Endodermal cell (in vitro differentiated cells): Measurements from ENCODE around the gene TRIM9. TPM values are rescaled to one million over a fixed set of nuclear protein-coding genes. Genes with fewer than 3 reads are reported as not detected.

Experiments
- DNase-seq: peaks from one replicate; pipeline ENCODE4 v3.0.0-alpha.2; 2017
- H3K27ac ChIP-seq: 2 replicates; pipeline ENCODE4 v1.5.1; 2013; ENCODE audit warnings: mild to moderate bottlenecking, low read depth, low read length, moderate library complexity
- H3K27me3 ChIP-seq: 2 replicates; pipeline ENCODE4 v1.6.1; 2013; ENCODE audit warnings: mild to moderate bottlenecking, low read length, moderate library complexity; ENCODE audit not compliant: insufficient read depth, control insufficient read depth, poor library complexity, severe bottlenecking
- H3K36me3 ChIP-seq: 2 replicates; pipeline ENCODE4 v1.7.0; 2013; ENCODE audit warnings: mild to moderate bottlenecking, low read length, moderate library complexity; ENCODE audit not compliant: control insufficient read depth, insufficient read depth
- H3K4me1 ChIP-seq: one replicate; pipeline ENCODE4 v1.7.0; 2013; ENCODE audit warnings: low read length; ENCODE audit not compliant: control insufficient read depth, insufficient read depth
- H3K4me3 ChIP-seq: 2 replicates; pipeline ENCODE4 v1.5.1; 2013; ENCODE audit warnings: mild to moderate bottlenecking, low read length, moderate library complexity
- H3K9ac ChIP-seq: 2 replicates; pipeline ENCODE4 v1.6.1; 2013; ENCODE audit warnings: mild to moderate bottlenecking, low read length, moderate library complexity; ENCODE audit not compliant: poor library complexity, severe bottlenecking; ENCODE audit errors: extremely low read depth
- H3K9me3 ChIP-seq: 2 replicates; pipeline ENCODE4 v1.6.1; 2013; ENCODE audit warnings: mild to moderate bottlenecking, low read length, moderate library complexity; ENCODE audit not compliant: control insufficient read depth
- H3K27ac Mint-ChIP-seq: 2 replicates; pipeline ENCODE4 v1.8.0; 2020; ENCODE audit warnings: mixed read lengths
- H3K27me3 Mint-ChIP-seq: 2 replicates; pipeline ENCODE4 v1.8.0; 2021; ENCODE audit warnings: mild to moderate bottlenecking, mixed read lengths; ENCODE audit not compliant: insufficient read depth
- H3K36me3 Mint-ChIP-seq: 2 replicates; pipeline ENCODE4 v1.8.0; 2020; ENCODE audit warnings: low read depth, mixed read lengths
- H3K4me1 Mint-ChIP-seq: 2 replicates; pipeline ENCODE4 v1.8.0; 2020; ENCODE audit warnings: mixed read lengths
- H3K4me3 Mint-ChIP-seq: 2 replicates; pipeline ENCODE4 v1.8.0; 2020; ENCODE audit warnings: mild to moderate bottlenecking, moderate library complexity, mixed read lengths
- H3K9me3 Mint-ChIP-seq: 2 replicates; pipeline ENCODE4 v1.8.0; 2020; ENCODE audit warnings: mild to moderate bottlenecking, mixed read lengths
- WGBS, 2 experiments: methylation state at CpG; one replicate each; pipeline versions ENCODE4 v1.1.5 to v1.1.7; 2013; ENCODE audit warnings: missing lambda C conversion rate in 2 of 2, mixed read lengths in 1 of 2; ENCODE audit not compliant: insufficient coverage in 1 of 2, insufficient read length in 1 of 2; 5-methylcytosine and 5-hydroxymethylcytosine counted together
- total RNA-seq, 2 donors: library from RNA; stranded (reverse); fragmentation: NEBNext Ultra II Directional in 1 of 2; extraction: Animal tissue kit (Norgen Biotek cat#: 25700) in 1 of 2; gene quantifications; 2 replicates in 1 of 2; 3 replicates in 1 of 2; pipeline ENCODE4 v1.2.1, GENCODE V29; 2021
- TF ChIP-seq, protein P1 (sequence below): fragments of 200-600 bp; sonication (generic); conservative IDR thresholded peaks from 2 replicates; pipeline ENCODE4 v1.5.0; 2021; ENCODE audit warnings: antibody characterized with exemption, mild to moderate bottlenecking

The TRIM9 gene
- total RNA-seq, 2 donors from 2014 or later = 0.81 to 0.82 TPM

DNA sequence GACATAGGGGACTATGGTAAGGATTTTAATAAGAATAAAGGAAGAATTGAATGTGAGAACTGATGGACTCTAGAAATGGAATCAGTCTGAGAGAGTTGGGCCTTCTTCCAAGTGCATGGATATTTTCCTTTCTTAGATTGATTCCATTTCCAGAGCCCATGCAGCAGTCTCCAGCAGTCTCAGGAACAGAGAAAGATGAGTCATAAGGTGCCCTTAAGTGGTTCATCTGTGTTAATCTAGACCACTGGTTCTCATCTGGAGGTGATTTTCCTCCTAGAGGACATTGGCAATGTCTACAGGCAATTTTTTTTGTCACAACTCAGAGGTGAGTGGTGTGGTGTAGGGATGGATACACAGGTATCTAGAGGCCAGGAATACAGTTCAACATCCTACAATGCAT, 25.9 kb downstream of the TRIM9 start:
- H3K27ac Mint-ChIP-seq = no peak overlapping the region
- peaks cover 3% of the 10 kb centered on the region for H3K9me3 Mint-ChIP-seq
- Histone ChIP-seq H3K27ac (no peak overlapping the region), H3K9me3 (no peaks in the 10 kb centered on the region), H3K4me1 (no peaks in the 10 kb centered on the region), H3K27me3 (no peaks in the 10 kb centered on the region), H3K36me3 (no peaks in the 10 kb centered on the region), H3K9ac (no peak overlapping the region), H3K4me3 (no peak overlapping the region)
- TF ChIP-seq, protein P1, sequence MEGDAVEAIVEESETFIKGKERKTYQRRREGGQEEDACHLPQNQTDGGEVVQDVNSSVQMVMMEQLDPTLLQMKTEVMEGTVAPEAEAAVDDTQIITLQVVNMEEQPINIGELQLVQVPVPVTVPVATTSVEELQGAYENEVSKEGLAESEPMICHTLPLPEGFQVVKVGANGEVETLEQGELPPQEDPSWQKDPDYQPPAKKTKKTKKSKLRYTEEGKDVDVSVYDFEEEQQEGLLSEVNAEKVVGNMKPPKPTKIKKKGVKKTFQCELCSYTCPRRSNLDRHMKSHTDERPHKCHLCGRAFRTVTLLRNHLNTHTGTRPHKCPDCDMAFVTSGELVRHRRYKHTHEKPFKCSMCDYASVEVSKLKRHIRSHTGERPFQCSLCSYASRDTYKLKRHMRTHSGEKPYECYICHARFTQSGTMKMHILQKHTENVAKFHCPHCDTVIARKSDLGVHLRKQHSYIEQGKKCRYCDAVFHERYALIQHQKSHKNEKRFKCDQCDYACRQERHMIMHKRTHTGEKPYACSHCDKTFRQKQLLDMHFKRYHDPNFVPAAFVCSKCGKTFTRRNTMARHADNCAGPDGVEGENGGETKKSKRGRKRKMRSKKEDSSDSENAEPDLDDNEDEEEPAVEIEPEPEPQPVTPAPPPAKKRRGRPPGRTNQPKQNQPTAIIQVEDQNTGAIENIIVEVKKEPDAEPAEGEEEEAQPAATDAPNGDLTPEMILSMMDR = no peak
- DNase-seq = no peak
- H3K4me1 Mint-ChIP-seq = peaks cover 3% of the 10 kb centered on the region
- no peak overlapping the region for H3K4me3 Mint-ChIP-seq
- no peaks in the 10 kb centered on the region for H3K36me3 Mint-ChIP-seq
- H3K27me3 Mint-ChIP-seq = peaks cover 5% of the 10 kb centered on the region

DNA sequence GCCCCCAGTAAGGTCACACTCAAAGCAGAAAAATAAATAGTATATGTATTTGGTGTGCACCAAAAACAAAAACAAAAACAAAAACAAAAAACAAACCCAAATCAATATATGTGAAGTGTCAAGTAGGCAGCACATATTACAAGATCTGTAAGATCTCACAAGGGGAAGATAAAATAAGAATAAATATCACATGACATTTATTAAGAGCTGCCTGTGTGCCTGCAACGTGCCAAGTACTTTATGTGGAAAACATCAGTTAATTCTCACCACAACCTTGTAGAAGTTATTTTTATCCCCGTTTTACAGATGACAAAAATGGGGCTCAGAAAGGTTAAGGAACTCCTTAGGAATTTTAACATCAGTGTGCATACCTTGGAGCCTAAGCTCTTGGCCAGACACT, 26.6 kb downstream of the TRIM9 start:
- Mint-ChIP-seq H3K4me1 (peaks cover 3% of the 10 kb centered on the region), H3K9me3 (peaks cover 3% of the 10 kb centered on the region), H3K27me3 (peaks cover 1% of the 10 kb centered on the region), H3K4me3 (no peak overlapping the region), H3K27ac (no peak overlapping the region), H3K36me3 (no peaks in the 10 kb centered on the region)
- no peak overlapping the region for H3K9ac ChIP-seq
- H3K27me3 ChIP-seq = no peaks in the 10 kb centered on the region
- no peaks in the 10 kb centered on the region for H3K36me3 ChIP-seq
- WGBS, 2 experiments = 80 to 93% methylated on average over 1 to 2 of the region's 2 CpGs
- DNase-seq = no peak
- TF ChIP-seq, protein P1 = no peak
- no peaks in the 10 kb centered on the region for H3K4me1 ChIP-seq
- no peak overlapping the region for H3K4me3 ChIP-seq
- H3K27ac ChIP-seq = no peak overlapping the region
- no peaks in the 10 kb centered on the region for H3K9me3 ChIP-seq

DNA sequence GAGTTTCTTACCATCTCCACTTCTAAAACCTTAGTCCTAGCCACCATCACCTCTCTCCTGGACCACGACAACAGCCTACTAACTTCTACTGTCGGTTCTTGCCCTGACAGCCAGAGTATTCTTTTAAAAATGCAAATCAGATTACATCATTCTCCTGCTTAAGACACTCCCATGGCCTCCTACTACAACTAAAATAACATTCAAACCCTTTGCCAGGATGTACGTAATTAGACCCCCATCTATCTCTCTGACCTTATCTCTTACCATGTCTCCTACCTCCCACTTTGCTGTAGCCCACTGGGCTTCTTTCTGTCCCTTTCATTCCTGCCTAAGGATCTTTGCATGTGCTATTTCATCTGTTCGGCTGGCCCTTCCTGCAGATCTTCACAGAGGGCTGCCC, 27.6 kb downstream of the TRIM9 start:
- no peaks in the 10 kb centered on the region for H3K4me1 ChIP-seq
- Mint-ChIP-seq H3K4me3 (no peak overlapping the region), H3K9me3 (peaks cover 3% of the 10 kb centered on the region), H3K27ac (no peak overlapping the region), H3K27me3 (no peaks in the 10 kb centered on the region), H3K36me3 (no peaks in the 10 kb centered on the region), H3K4me1 (peaks cover 3% of the 10 kb centered on the region)
- no peak overlapping the region for H3K9ac ChIP-seq
- TF ChIP-seq, protein P1 = no peak
- no peaks in the 10 kb centered on the region for H3K27me3 ChIP-seq
- no peak overlapping the region for H3K4me3 ChIP-seq
- no peak for DNase-seq
- WGBS, 2 experiments = 83% methylated on average over 2 to 4 of the region's 4 CpGs
- H3K36me3 ChIP-seq = no peaks in the 10 kb centered on the region
- H3K9me3 ChIP-seq = no peaks in the 10 kb centered on the region
- H3K27ac ChIP-seq = no peak overlapping the region
